SK-N-SH treated with all-trans-retinoic acid at 6 μM for 48 hours (cell line): Measurements from ENCODE around the gene RGS7.

ENCODE experiments used
- ATAC-seq: fragments of 200-7000 bp; cut with Tn5 transposase; 3 replicates; pipeline ENCODE4 v1.9.1; 2020; ENCODE audit warnings: mild to moderate bottlenecking, moderate library complexity
- ARNTL ChIP-seq: fragments of 450-650 bp; formaldehyde crosslinking; IDR thresholded peaks from 2 replicates; pipeline ENCODE4 v1.5.0; 2020; ENCODE audit warnings: low read depth, mild to moderate bottlenecking, moderate library complexity, borderline replicate concordance
- CSDC2 ChIP-seq: fragments of 250-450 bp; sonication (Bioruptor Pico); IDR thresholded peaks from 2 replicates; pipeline ENCODE4 v1.5.0; 2020; ENCODE audit warnings: mild to moderate bottlenecking, moderate library complexity
- ESRRG ChIP-seq: fragments of 250-450 bp; sonication (Bioruptor Pico); IDR thresholded peaks from 2 replicates; pipeline ENCODE4 v1.6.1; 2021; ENCODE audit warnings: mild to moderate bottlenecking
- GLIS3 ChIP-seq: fragments of 250-450 bp; sonication (Bioruptor Pico); IDR thresholded peaks from 2 replicates; pipeline ENCODE4 v1.5.0; 2020; ENCODE audit warnings: mild to moderate bottlenecking, moderate library complexity
- ISL1 ChIP-seq: fragments of 250-450 bp; sonication (Bioruptor Pico); IDR thresholded peaks from 2 replicates; pipeline ENCODE4 v2.1.2; 2022; ENCODE audit warnings: mild to moderate bottlenecking, moderate library complexity
- OSR1 ChIP-seq: fragments of 250-450 bp; sonication (Bioruptor Pico); IDR thresholded peaks from 2 replicates; pipeline ENCODE4 v1.8.0; 2022; ENCODE audit warnings: moderate library complexity, mild to moderate bottlenecking, inconsistent platforms
- PPARA ChIP-seq: fragments of 250-450 bp; sonication (Bioruptor Pico); IDR thresholded peaks from 2 replicates; pipeline ENCODE4 v1.5.0; 2020; ENCODE audit warnings: mild to moderate bottlenecking, borderline replicate concordance
- RARB ChIP-seq: fragments of 250-450 bp; sonication (Bioruptor Pico); IDR thresholded peaks from 2 replicates; pipeline ENCODE4 v1.8.0; 2021; ENCODE audit warnings: mild to moderate bottlenecking, moderate library complexity
- SNAI2 ChIP-seq: fragments of 250-450 bp; sonication (Bioruptor Pico); IDR thresholded peaks from 2 replicates; pipeline ENCODE4 v1.5.0; 2020; ENCODE audit warnings: mild to moderate bottlenecking, moderate library complexity
- TCF4 ChIP-seq: fragments of 250-450 bp; sonication (Bioruptor Pico); IDR thresholded peaks from 2 replicates; pipeline ENCODE4 v1.8.0; 2021; ENCODE audit warnings: mild to moderate bottlenecking, moderate library complexity, borderline replicate concordance
- TOX ChIP-seq: fragments of 250-450 bp; sonication (Bioruptor Pico); IDR thresholded peaks from 2 replicates; pipeline ENCODE4 v1.8.0; 2021; ENCODE audit warnings: mild to moderate bottlenecking, moderate library complexity, borderline replicate concordance
- ZC3H10 ChIP-seq: fragments of 250-450 bp; sonication (Bioruptor Pico); IDR thresholded peaks from 2 replicates; pipeline ENCODE4 v1.5.1; 2021; ENCODE audit warnings: mild to moderate bottlenecking, moderate library complexity
- ZFP3 ChIP-seq: fragments of 250-450 bp; sonication (Bioruptor Pico); IDR thresholded peaks from 2 replicates; pipeline ENCODE4 v1.5.0; 2020; ENCODE audit warnings: mild to moderate bottlenecking, moderate library complexity
- ZFP30 ChIP-seq: fragments of 450-650 bp; formaldehyde crosslinking; IDR thresholded peaks from 2 replicates; pipeline ENCODE4 v1.5.0; 2022; ENCODE audit warnings: mild to moderate bottlenecking, moderate library complexity
- ZNF565 ChIP-seq: fragments of 450-650 bp; formaldehyde crosslinking; conservative IDR thresholded peaks from 2 replicates; pipeline ENCODE4 v1.5.0; 2020; ENCODE audit warnings: low read depth, mild to moderate bottlenecking, moderate library complexity
- ZNF70 ChIP-seq: fragments of 450-650 bp; formaldehyde crosslinking; IDR thresholded peaks from 2 replicates; pipeline ENCODE4 v1.5.0; 2020; ENCODE audit warnings: mild to moderate bottlenecking, moderate library complexity
- ZNF8 ChIP-seq: fragments of 450-650 bp; formaldehyde crosslinking; IDR thresholded peaks from 2 replicates; pipeline ENCODE4 v1.5.0; 2020; ENCODE audit warnings: mild to moderate bottlenecking, moderate library complexity
- TF ChIP-seq, protein P1 (sequence below): fragments of 250-450 bp; sonication (Bioruptor Pico); IDR thresholded peaks from 2 replicates; pipeline ENCODE4 v1.8.0; 2021; ENCODE audit warnings: low read depth, mild to moderate bottlenecking, moderate library complexity, borderline replicate concordance
- TF ChIP-seq, protein P2 (sequence below): fragments of 250-450 bp; sonication (Bioruptor Pico); IDR thresholded peaks from 2 replicates; pipeline ENCODE4 v1.5.1; 2021; ENCODE audit warnings: mild to moderate bottlenecking, moderate library complexity
- TF ChIP-seq, protein P3 (sequence below): fragments of 250-450 bp; sonication (Bioruptor Pico); IDR thresholded peaks from 2 replicates; pipeline ENCODE4 v1.5.1; 2020; ENCODE audit warnings: low read depth, mild to moderate bottlenecking, moderate library complexity
- TF ChIP-seq, protein P4 (sequence below): fragments of 250-450 bp; sonication (Bioruptor Pico); IDR thresholded peaks from 2 replicates; pipeline ENCODE4 v1.5.0; 2020; ENCODE audit warnings: mild to moderate bottlenecking, moderate library complexity
- TF ChIP-seq, protein P5 (sequence below): fragments of 250-450 bp; sonication (Bioruptor Pico); IDR thresholded peaks from 2 replicates; pipeline ENCODE4 v1.8.0; 2020; ENCODE audit warnings: mild to moderate bottlenecking, moderate library complexity, borderline replicate concordance

The RGS7 gene

DNA sequence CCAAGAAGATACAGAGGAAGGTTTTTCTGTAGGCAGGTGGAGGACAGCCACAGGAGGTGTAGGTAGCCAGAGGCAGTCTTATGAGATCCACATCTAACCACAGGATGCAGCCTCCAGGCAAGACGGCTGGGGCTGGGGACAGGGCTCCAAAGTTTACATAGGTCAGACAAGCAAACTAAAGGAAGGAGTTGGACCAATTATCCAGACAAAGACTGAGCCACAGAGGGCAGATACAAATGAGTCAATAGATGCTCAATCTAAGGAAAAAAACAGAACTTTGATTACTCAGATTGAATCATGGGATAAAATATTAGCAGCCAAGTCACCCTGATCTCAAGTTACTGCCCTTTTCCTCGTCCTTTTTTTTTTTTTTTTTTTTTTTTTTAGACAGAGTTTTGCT is 91.6 kb downstream of the RGS7 start:
- no peak for ATAC-seq
- TF ChIP-seq ZNF8 (CRISPR knock-in tag) (no peak), ZFP3 (no peak), TCF4 (CRISPR knock-in tag) (no peak), OSR1 (CRISPR knock-in tag) (no peak), GLIS3 (CRISPR knock-in tag) (no peak), ISL1 (CRISPR knock-in tag) (no peak), PPARA (CRISPR knock-in tag) (no peak), ZFP30 (no peak), ESRRG (no peak), ARNTL (CRISPR knock-in tag) (no peak), ZC3H10 (no peak), SNAI2 (CRISPR knock-in tag) (no peak), TOX (no peak), ZNF565 (CRISPR knock-in tag) (no peak), ZNF70 (no peak)
- TF ChIP-seq, protein P1, sequence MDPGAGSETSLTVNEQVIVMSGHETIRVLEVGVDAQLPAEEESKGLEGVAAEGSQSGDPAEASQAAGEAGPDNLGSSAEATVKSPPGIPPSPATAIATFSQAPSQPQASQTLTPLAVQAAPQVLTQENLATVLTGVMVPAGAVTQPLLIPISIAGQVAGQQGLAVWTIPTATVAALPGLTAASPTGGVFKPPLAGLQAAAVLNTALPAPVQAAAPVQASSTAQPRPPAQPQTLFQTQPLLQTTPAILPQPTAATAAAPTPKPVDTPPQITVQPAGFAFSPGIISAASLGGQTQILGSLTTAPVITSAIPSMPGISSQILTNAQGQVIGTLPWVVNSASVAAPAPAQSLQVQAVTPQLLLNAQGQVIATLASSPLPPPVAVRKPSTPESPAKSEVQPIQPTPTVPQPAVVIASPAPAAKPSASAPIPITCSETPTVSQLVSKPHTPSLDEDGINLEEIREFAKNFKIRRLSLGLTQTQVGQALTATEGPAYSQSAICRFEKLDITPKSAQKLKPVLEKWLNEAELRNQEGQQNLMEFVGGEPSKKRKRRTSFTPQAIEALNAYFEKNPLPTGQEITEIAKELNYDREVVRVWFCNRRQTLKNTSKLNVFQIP (CRISPR knock-in tag), result no peak
- TF ChIP-seq, protein P2, sequence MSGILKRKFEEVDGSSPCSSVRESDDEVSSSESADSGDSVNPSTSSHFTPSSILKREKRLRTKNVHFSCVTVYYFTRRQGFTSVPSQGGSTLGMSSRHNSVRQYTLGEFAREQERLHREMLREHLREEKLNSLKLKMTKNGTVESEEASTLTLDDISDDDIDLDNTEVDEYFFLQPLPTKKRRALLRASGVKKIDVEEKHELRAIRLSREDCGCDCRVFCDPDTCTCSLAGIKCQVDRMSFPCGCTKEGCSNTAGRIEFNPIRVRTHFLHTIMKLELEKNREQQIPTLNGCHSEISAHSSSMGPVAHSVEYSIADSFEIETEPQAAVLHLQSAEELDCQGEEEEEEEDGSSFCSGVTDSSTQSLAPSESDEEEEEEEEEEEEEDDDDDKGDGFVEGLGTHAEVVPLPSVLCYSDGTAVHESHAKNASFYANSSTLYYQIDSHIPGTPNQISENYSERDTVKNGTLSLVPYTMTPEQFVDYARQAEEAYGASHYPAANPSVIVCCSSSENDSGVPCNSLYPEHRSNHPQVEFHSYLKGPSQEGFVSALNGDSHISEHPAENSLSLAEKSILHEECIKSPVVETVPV (CRISPR knock-in tag), result no peak
- TF ChIP-seq, protein P3, sequence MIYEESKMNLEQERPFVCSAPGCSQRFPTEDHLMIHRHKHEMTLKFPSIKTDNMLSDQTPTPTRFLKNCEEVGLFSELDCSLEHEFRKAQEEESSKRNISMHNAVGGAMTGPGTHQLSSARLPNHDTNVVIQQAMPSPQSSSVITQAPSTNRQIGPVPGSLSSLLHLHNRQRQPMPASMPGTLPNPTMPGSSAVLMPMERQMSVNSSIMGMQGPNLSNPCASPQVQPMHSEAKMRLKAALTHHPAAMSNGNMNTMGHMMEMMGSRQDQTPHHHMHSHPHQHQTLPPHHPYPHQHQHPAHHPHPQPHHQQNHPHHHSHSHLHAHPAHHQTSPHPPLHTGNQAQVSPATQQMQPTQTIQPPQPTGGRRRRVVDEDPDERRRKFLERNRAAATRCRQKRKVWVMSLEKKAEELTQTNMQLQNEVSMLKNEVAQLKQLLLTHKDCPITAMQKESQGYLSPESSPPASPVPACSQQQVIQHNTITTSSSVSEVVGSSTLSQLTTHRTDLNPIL (CRISPR knock-in tag), result no peak
- TF ChIP-seq, protein P4, sequence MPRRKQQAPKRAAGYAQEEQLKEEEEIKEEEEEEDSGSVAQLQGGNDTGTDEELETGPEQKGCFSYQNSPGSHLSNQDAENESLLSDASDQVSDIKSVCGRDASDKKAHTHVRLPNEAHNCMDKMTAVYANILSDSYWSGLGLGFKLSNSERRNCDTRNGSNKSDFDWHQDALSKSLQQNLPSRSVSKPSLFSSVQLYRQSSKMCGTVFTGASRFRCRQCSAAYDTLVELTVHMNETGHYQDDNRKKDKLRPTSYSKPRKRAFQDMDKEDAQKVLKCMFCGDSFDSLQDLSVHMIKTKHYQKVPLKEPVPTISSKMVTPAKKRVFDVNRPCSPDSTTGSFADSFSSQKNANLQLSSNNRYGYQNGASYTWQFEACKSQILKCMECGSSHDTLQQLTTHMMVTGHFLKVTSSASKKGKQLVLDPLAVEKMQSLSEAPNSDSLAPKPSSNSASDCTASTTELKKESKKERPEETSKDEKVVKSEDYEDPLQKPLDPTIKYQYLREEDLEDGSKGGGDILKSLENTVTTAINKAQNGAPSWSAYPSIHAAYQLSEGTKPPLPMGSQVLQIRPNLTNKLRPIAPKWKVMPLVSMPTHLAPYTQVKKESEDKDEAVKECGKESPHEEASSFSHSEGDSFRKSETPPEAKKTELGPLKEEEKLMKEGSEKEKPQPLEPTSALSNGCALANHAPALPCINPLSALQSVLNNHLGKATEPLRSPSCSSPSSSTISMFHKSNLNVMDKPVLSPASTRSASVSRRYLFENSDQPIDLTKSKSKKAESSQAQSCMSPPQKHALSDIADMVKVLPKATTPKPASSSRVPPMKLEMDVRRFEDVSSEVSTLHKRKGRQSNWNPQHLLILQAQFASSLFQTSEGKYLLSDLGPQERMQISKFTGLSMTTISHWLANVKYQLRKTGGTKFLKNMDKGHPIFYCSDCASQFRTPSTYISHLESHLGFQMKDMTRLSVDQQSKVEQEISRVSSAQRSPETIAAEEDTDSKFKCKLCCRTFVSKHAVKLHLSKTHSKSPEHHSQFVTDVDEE, result no peak
- TF ChIP-seq, protein P5, sequence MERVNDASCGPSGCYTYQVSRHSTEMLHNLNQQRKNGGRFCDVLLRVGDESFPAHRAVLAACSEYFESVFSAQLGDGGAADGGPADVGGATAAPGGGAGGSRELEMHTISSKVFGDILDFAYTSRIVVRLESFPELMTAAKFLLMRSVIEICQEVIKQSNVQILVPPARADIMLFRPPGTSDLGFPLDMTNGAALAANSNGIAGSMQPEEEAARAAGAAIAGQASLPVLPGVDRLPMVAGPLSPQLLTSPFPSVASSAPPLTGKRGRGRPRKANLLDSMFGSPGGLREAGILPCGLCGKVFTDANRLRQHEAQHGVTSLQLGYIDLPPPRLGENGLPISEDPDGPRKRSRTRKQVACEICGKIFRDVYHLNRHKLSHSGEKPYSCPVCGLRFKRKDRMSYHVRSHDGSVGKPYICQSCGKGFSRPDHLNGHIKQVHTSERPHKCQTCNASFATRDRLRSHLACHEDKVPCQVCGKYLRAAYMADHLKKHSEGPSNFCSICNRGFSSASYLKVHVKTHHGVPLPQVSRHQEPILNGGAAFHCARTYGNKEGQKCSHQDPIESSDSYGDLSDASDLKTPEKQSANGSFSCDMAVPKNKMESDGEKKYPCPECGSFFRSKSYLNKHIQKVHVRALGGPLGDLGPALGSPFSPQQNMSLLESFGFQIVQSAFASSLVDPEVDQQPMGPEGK, result no peak

DNA sequence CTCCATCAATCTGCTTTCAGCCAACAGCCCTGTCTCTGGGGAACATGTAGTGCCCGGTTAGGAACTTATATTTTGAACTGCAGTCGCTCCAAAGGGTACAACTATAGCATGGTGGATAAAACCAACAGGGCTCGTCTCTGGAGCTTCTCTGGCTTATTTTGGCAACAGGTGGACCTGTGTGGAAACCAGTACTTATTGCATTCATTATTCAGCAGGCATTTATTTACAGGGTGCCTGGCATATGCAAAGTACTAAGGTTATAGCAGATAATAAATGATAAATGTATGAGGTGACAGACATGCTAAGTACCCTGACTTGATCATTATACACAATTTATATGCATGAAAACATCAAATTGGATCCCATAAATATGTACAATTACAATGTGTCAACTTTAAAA is 93.7 kb downstream of the RGS7 start:
- TF ChIP-seq SNAI2 (CRISPR knock-in tag), result no peak
- no peak for TF ChIP-seq RARB (CRISPR knock-in tag)
- TF ChIP-seq TCF4 (CRISPR knock-in tag), result no peak
- no peak for TF ChIP-seq ARNTL (CRISPR knock-in tag)
- no peak for TF ChIP-seq ZNF8 (CRISPR knock-in tag)
- TF ChIP-seq, protein P2 (CRISPR knock-in tag), result no peak
- no peak for TF ChIP-seq ZFP30
- no peak for TF ChIP-seq ZNF565 (CRISPR knock-in tag)
- ATAC-seq, result no peak

DNA sequence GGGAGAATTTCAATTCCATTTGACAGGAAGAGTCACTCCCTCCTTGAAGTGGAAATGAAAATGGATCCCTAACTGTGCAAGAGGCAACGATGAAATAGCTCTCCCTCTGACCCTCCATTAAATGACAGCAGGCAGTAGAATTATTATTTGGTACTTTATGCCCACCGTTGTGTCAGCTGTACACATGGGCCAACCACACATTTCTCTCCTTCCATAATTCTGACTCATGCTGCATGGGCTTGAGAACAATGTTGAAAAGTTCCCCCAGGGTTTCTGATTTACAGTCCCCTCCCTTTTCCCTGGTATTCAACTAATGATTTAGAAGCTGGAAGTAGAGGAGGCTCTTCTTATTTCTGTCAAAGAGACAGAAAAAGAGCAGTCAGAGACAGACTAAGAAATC is 103.5 kb downstream of the RGS7 start:
- no peak for ATAC-seq
- TF ChIP-seq OSR1 (CRISPR knock-in tag) (no peak), ZNF70 (no peak), TOX (no peak), CSDC2 (CRISPR knock-in tag) (no peak), ARNTL (CRISPR knock-in tag) (no peak), TCF4 (CRISPR knock-in tag) (no peak), ZNF8 (CRISPR knock-in tag) (no peak), ISL1 (CRISPR knock-in tag) (no peak), PPARA (CRISPR knock-in tag) (no peak)
